Right lobe of liver (tissue), 4 donors: Measurements from ENCODE around the gene DRG1.

Source experiments
- POLR2A ChIP-seq: fragments of 450-650 bp; IDR thresholded peaks from one replicate; pipeline ENCODE4 v1.6.1; 2017; ENCODE audit warnings: antibody characterized with exemption, mild to moderate bottlenecking
- TF ChIP-seq, protein P1 (sequence below), 4 donors: fragments of 200-600 bp in 3 of 4; fragments of 450-650 bp in 1 of 4; IDR thresholded peaks; one replicate each; pipeline versions ENCODE4 v1.5.1 to v1.8.0; 2016 to 2022; ENCODE audit warnings: antibody characterized with exemption in 4 of 4, mild to moderate bottlenecking in 2 of 4
- donor health status: DM: no; HTN: no; CAD: no.
- donor health status: DM: no; HTN: no; CAD: no.
- donor health status: DM: no; HTN: yes; CAD: no.

DNA sequence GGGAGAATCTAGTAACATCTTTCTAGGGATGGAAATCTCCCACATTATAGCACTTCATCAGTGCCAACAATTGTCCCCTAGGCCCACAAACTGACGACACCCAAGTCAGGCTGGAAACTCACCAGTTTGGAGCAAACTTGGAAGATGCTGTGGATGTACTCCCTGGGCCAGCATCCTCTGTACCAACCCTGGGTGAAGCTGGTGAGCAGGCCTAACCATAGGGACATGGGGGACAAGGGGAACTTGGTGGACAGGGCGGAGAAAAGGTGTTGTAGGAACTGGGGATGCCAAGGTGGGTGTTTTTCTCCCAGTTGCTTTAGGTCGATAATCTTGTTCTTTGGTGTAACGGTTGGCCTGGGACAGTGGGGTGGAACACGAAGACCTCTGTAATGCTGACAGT, 42.2 kb downstream of the DRG1 start:
- no peak for TF ChIP-seq POLR2A
- TF ChIP-seq, protein P1, sequence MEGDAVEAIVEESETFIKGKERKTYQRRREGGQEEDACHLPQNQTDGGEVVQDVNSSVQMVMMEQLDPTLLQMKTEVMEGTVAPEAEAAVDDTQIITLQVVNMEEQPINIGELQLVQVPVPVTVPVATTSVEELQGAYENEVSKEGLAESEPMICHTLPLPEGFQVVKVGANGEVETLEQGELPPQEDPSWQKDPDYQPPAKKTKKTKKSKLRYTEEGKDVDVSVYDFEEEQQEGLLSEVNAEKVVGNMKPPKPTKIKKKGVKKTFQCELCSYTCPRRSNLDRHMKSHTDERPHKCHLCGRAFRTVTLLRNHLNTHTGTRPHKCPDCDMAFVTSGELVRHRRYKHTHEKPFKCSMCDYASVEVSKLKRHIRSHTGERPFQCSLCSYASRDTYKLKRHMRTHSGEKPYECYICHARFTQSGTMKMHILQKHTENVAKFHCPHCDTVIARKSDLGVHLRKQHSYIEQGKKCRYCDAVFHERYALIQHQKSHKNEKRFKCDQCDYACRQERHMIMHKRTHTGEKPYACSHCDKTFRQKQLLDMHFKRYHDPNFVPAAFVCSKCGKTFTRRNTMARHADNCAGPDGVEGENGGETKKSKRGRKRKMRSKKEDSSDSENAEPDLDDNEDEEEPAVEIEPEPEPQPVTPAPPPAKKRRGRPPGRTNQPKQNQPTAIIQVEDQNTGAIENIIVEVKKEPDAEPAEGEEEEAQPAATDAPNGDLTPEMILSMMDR (IDR thresholded peaks at IDR 0.05): no peak
